H9 (cell line): ENCODE data around the gene RPL22. TPM values are rescaled to one million over a fixed set of nuclear protein-coding genes. Genes with fewer than 3 reads are reported as not detected.

ENCODE experiments used
- DNase-seq: peaks from one replicate; pipeline ENCODE4 v3.0.0-alpha.2; 2017
- H2AFZ ChIP-seq: one replicate; pipeline ENCODE4 v1.6.1; 2013; ENCODE audit warnings: mild to moderate bottlenecking, low read length, control low read depth, moderate library complexity
- H2AK5ac ChIP-seq: 2 replicates; pipeline ENCODE4 v1.6.1; 2013; ENCODE audit warnings: low read length, control low read depth, mixed read lengths; ENCODE audit not compliant: insufficient read length
- H2BK120ac ChIP-seq: one replicate; pipeline ENCODE4 v1.6.1; 2013; ENCODE audit warnings: low read depth, mild to moderate bottlenecking, low read length, control low read depth, inconsistent platforms; ENCODE audit not compliant: poor library complexity, severe bottlenecking
- H2BK12ac ChIP-seq: 2 replicates; pipeline ENCODE4 v1.6.1; 2013; ENCODE audit warnings: low read length, control low read depth, mixed read lengths, low read depth; ENCODE audit not compliant: insufficient read length
- H2BK15ac ChIP-seq: 2 replicates; pipeline ENCODE4 v1.6.1; 2013; ENCODE audit warnings: low read depth, low read length, control low read depth
- H2BK20ac ChIP-seq: one replicate; pipeline ENCODE4 v1.6.1; 2013; ENCODE audit warnings: low read depth, mild to moderate bottlenecking, low read length, control low read depth, inconsistent platforms; ENCODE audit not compliant: poor library complexity, severe bottlenecking
- H2BK5ac ChIP-seq: 2 replicates; pipeline ENCODE4 v1.6.1; 2013; ENCODE audit warnings: low read length, control low read depth, mixed read lengths; ENCODE audit not compliant: insufficient read length
- H3K14ac ChIP-seq: 2 replicates; pipeline ENCODE4 v1.6.1; 2013; ENCODE audit warnings: low read length, control low read depth; ENCODE audit not compliant: insufficient read depth
- H3K18ac ChIP-seq: 2 replicates; pipeline ENCODE4 v1.6.1; 2013; ENCODE audit warnings: low read depth, mild to moderate bottlenecking, mixed read lengths, low read length, control low read depth; ENCODE audit not compliant: insufficient read length
- H3K23ac ChIP-seq: 2 replicates; pipeline ENCODE4 v1.6.1; 2013; ENCODE audit warnings: low read length, control low read depth, mixed read lengths, low read depth; ENCODE audit not compliant: insufficient read length
- H3K23me2 ChIP-seq: 2 replicates; pipeline ENCODE4 v1.6.1; 2013; ENCODE audit warnings: low read depth, mild to moderate bottlenecking, mixed read lengths, low read length, control low read depth; ENCODE audit not compliant: insufficient read length, poor library complexity, severe bottlenecking
- H3K27ac ChIP-seq: 2 replicates; pipeline ENCODE4 v1.5.1; 2013; ENCODE audit warnings: low read length, control low read depth, mixed read lengths, low read depth; ENCODE audit not compliant: insufficient read length
- H3K27me3 ChIP-seq: 2 replicates; pipeline ENCODE4 v1.6.1; 2013; ENCODE audit warnings: low read length, control low read depth, inconsistent platforms; ENCODE audit not compliant: insufficient read depth
- H3K4ac ChIP-seq: 2 replicates; pipeline ENCODE4 v1.6.1; 2013; ENCODE audit warnings: low read depth, mild to moderate bottlenecking, control low read depth, inconsistent platforms, low read length, moderate library complexity
- H3K4me1 ChIP-seq: 2 replicates; pipeline ENCODE4 v1.6.1; 2013; ENCODE audit warnings: low read length, control low read depth, inconsistent platforms; ENCODE audit not compliant: insufficient read depth
- H3K4me2 ChIP-seq: 2 replicates; pipeline ENCODE4 v1.6.1; 2013; ENCODE audit warnings: low read length, control low read depth, mixed read lengths; ENCODE audit not compliant: insufficient read length, insufficient read depth
- H3K56ac ChIP-seq: 2 replicates; pipeline ENCODE4 v1.6.1; 2013; ENCODE audit warnings: low read depth, mild to moderate bottlenecking, mixed read lengths, low read length, control low read depth; ENCODE audit not compliant: insufficient read length
- H3K79me1 ChIP-seq: 2 replicates; pipeline ENCODE4 v1.6.1; 2013; ENCODE audit warnings: low read depth, mild to moderate bottlenecking, moderate library complexity, low read length, control low read depth, inconsistent platforms; ENCODE audit not compliant: insufficient read depth, poor library complexity, severe bottlenecking
- H3K79me2 ChIP-seq: 2 replicates; pipeline ENCODE4 v1.6.1; 2013; ENCODE audit warnings: low read length, control low read depth, inconsistent platforms; ENCODE audit not compliant: insufficient read depth
- H3K9ac ChIP-seq: 2 replicates; pipeline ENCODE4 v1.6.1; 2013; ENCODE audit warnings: low read length, control low read depth, mixed read lengths; ENCODE audit not compliant: insufficient read length; ENCODE audit errors: extremely low read depth
- H3K9me3 ChIP-seq: one replicate; pipeline ENCODE4 v1.6.1; 2013; ENCODE audit warnings: low read depth, low read length, inconsistent platforms; ENCODE audit not compliant: control insufficient read depth
- H3T11ph ChIP-seq: one replicate; pipeline ENCODE4 v1.6.1; 2013; ENCODE audit warnings: mild to moderate bottlenecking, low read length, control low read depth, inconsistent platforms
- H4K20me1 ChIP-seq: one replicate; pipeline ENCODE4 v1.6.1; 2013; ENCODE audit not compliant: control insufficient read depth, insufficient read length, insufficient read depth
- H4K5ac ChIP-seq: 2 replicates; pipeline ENCODE4 v1.6.1; 2013; ENCODE audit warnings: low read depth, mild to moderate bottlenecking, mixed read lengths, low read length, control low read depth; ENCODE audit not compliant: insufficient read length
- H4K8ac ChIP-seq: replicated peaks from 2 replicates; pipeline ENCODE4 v1.6.1; 2013; ENCODE audit warnings: low read length, control low read depth, mixed read lengths, low read depth; ENCODE audit not compliant: insufficient read length
- H4K91ac ChIP-seq: 2 replicates; pipeline ENCODE4 v1.6.1; 2013; ENCODE audit warnings: low read depth, mild to moderate bottlenecking, moderate library complexity, mixed read lengths, low read length, control low read depth; ENCODE audit not compliant: insufficient read length
- H3K27ac Mint-ChIP-seq, 3 experiments: 2 replicates in 2 of 3; 3 replicates in 1 of 3; pipeline ENCODE4 v1.8.0; 2020 to 2021; ENCODE audit warnings: mixed read lengths in 3 of 3, mild to moderate bottlenecking in 1 of 3, moderate library complexity in 1 of 3
- H3K27me3 Mint-ChIP-seq: 2 replicates; pipeline ENCODE4 v1.8.0; 2021; ENCODE audit warnings: low read depth, mild to moderate bottlenecking, moderate library complexity, mixed read lengths
- H3K36me3 Mint-ChIP-seq, 3 experiments: 2 replicates in 2 of 3; 3 replicates in 1 of 3; pipeline ENCODE4 v1.8.0; 2020 to 2021; ENCODE audit warnings: low read depth in 3 of 3, mixed read lengths in 3 of 3; ENCODE audit not compliant: insufficient read depth in 1 of 3
- H3K4me1 Mint-ChIP-seq, 2 experiments: 2 replicates each; pipeline ENCODE4 v1.8.0; 2020; ENCODE audit warnings: mixed read lengths in 2 of 2
- H3K4me3 Mint-ChIP-seq, 2 experiments: 2 replicates in 1 of 2; 3 replicates in 1 of 2; pipeline ENCODE4 v1.8.0; 2020 to 2021; ENCODE audit warnings: mild to moderate bottlenecking in 2 of 2, mixed read lengths in 2 of 2, moderate library complexity in 1 of 2
- H3K9me3 Mint-ChIP-seq, 2 experiments: 2 replicates in 1 of 2; 3 replicates in 1 of 2; pipeline ENCODE4 v1.8.0; 2020; ENCODE audit warnings: mild to moderate bottlenecking in 2 of 2, mixed read lengths in 2 of 2, moderate library complexity in 1 of 2
- WGBS: extraction: QIAGEN DNeasy Blood & Tissue Kit; methylation state at CpG from one replicate; pipeline ENCODE4 v1.1.7; 2013; ENCODE audit warnings: missing lambda C conversion rate, low lambda C conversion rate, mixed read lengths; ENCODE audit not compliant: insufficient read length; ENCODE audit errors: extremely low coverage; 5-methylcytosine and 5-hydroxymethylcytosine counted together
- total RNA-seq: library from RNA; stranded (reverse); gene quantifications from 2 replicates; pipeline ENCODE4 v1.2.1, GENCODE V29; 2021
- TF ChIP-seq, protein P1 (sequence below): fragments of 200-600 bp; sonication (generic); conservative IDR thresholded peaks from 3 replicates; pipeline ENCODE4 v1.8.0; 2021; ENCODE audit warnings: antibody characterized with exemption, mild to moderate bottlenecking

The RPL22 gene
- total RNA-seq, 1 experiment from 2014 or later = 582 TPM

DNA sequence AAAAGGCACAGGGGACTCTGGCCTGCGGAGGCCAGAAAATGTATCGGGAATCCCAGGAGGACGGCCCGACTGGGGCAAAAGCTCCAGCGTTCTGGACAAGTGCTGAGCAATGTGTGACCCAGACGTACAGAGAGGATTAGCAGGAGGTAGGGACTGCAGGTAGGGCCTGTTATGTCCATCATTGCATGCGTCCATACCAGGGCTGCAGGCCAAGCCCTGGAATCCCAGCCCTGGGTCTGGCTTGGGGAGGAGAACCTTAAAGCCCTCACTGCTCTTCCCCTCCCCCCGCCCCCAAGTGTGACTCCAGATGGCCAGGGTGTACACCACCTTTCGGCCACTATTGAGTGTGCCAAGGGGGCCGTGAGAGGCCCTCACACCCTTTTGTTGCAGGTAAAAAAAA is 8.5 kb upstream of the RPL22 start:
- H2BK20ac ChIP-seq = no peak overlapping the region
- H3K9ac ChIP-seq = no peak overlapping the region
- no peak for DNase-seq
- H2BK5ac ChIP-seq = no peak overlapping the region
- H3K27ac ChIP-seq = no peak overlapping the region
- no peak overlapping the region for H2AFZ ChIP-seq
- Mint-ChIP-seq H3K36me3 (no peaks in the 10 kb centered on the region), H3K4me1 (peaks cover 7 to 27% of the 10 kb centered on the region in 2 experiments), H3K27me3 (peaks cover 43% of the 10 kb centered on the region), H3K27ac (no peak overlapping the region), H3K9me3 (no peaks in the 10 kb centered on the region), H3K4me3 (peak overlapping the region in 1 of 2 experiments; percentile 60; a peak in 3 of 5 replicates)
- H2BK120ac ChIP-seq = no peak overlapping the region
- no peak overlapping the region for H4K8ac ChIP-seq
- H3K79me1 ChIP-seq = no peaks in the 10 kb centered on the region
- no peak overlapping the region for H3K4ac ChIP-seq
- no peak overlapping the region for H3K18ac ChIP-seq
- H3K9me3 ChIP-seq = no peaks in the 10 kb centered on the region
- H3K14ac ChIP-seq = no peak overlapping the region
- H3K27me3 ChIP-seq = no peaks in the 10 kb centered on the region; the same call in 1 of the 2 replicates
- no peak overlapping the region for H4K5ac ChIP-seq
- TF ChIP-seq, protein P1, sequence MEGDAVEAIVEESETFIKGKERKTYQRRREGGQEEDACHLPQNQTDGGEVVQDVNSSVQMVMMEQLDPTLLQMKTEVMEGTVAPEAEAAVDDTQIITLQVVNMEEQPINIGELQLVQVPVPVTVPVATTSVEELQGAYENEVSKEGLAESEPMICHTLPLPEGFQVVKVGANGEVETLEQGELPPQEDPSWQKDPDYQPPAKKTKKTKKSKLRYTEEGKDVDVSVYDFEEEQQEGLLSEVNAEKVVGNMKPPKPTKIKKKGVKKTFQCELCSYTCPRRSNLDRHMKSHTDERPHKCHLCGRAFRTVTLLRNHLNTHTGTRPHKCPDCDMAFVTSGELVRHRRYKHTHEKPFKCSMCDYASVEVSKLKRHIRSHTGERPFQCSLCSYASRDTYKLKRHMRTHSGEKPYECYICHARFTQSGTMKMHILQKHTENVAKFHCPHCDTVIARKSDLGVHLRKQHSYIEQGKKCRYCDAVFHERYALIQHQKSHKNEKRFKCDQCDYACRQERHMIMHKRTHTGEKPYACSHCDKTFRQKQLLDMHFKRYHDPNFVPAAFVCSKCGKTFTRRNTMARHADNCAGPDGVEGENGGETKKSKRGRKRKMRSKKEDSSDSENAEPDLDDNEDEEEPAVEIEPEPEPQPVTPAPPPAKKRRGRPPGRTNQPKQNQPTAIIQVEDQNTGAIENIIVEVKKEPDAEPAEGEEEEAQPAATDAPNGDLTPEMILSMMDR = no peak
- H4K91ac ChIP-seq = no peak overlapping the region
- H3K79me2 ChIP-seq = no peaks in the 10 kb centered on the region
- no peak overlapping the region for H3K4me2 ChIP-seq
- no CpG with 5 or more reads among the region's 10 CpGs for WGBS
- no peak overlapping the region for H2BK12ac ChIP-seq
- H2AK5ac ChIP-seq = no peak overlapping the region
- no peaks in the 10 kb centered on the region for H3K4me1 ChIP-seq
- peaks cover 19% of the 10 kb centered on the region for H3K23me2 ChIP-seq
- no peak overlapping the region for H3T11ph ChIP-seq
- no peak overlapping the region for H3K23ac ChIP-seq
- no peak overlapping the region for H2BK15ac ChIP-seq
- H4K20me1 ChIP-seq = no peaks in the 10 kb centered on the region
- H3K56ac ChIP-seq = no peak overlapping the region
